Naive B cell (primary cell): ENCODE measurements around the gene LDOC1. TPM values are rescaled to one million over a fixed set of nuclear protein-coding genes. Genes with fewer than 3 reads are reported as not detected.
A peak's percentile ranks its signal among the peaks of the same experiment; 100 is the strongest.
"Not testable (repeated sequence)": the region's sequence is repeated elsewhere in the genome, so short reads cannot be mapped to it uniquely, and the experiment has no call there.

Experiments used
- ATAC-seq, 2 donors: fragments of 150-1000 bp; cut with Tn5 transposase; 2 replicates each; pipeline ENCODE4 v1.10.0; 2021; ENCODE audit warnings: low read depth in 2 of 2, mild to moderate bottlenecking in 2 of 2, moderate library complexity in 2 of 2
- DNase-seq: peaks from one replicate; pipeline ENCODE4 v3.0.0; 2022
- H3K27ac Mint-ChIP-seq, 6 donors: one replicate each; pipeline ENCODE4 v1.8.0; 2020 to 2022; ENCODE audit warnings: mild to moderate bottlenecking in 6 of 6, mixed read lengths in 6 of 6, moderate library complexity in 5 of 6, inconsistent platforms in 2 of 6
- H3K27me3 Mint-ChIP-seq, 3 donors: one replicate each; pipeline ENCODE4 v1.8.0; 2021 to 2022; ENCODE audit warnings: mixed read lengths in 3 of 3, mild to moderate bottlenecking in 1 of 3
- H3K36me3 Mint-ChIP-seq, 2 donors: one replicate each; pipeline ENCODE4 v1.8.0; 2020 to 2022; ENCODE audit warnings: mixed read lengths in 2 of 2, inconsistent platforms in 1 of 2, mild to moderate bottlenecking in 1 of 2
- H3K4me1 Mint-ChIP-seq, 3 donors: one replicate each; pipeline ENCODE4 v1.8.0; 2020 to 2022; ENCODE audit warnings: mixed read lengths in 3 of 3, inconsistent platforms in 1 of 3, mild to moderate bottlenecking in 1 of 3, moderate library complexity in 1 of 3
- H3K4me3 Mint-ChIP-seq, 8 donors: one replicate each; pipeline ENCODE4 v1.8.0; 2020 to 2022; ENCODE audit warnings: mild to moderate bottlenecking in 8 of 8, mixed read lengths in 8 of 8, moderate library complexity in 8 of 8, inconsistent platforms in 2 of 8
- H3K9me3 Mint-ChIP-seq, 7 donors: one replicate each; pipeline ENCODE4 v1.8.0; 2020 to 2022; ENCODE audit warnings: mixed read lengths in 7 of 7, mild to moderate bottlenecking in 5 of 7, inconsistent platforms in 2 of 7, moderate library complexity in 1 of 7
- polyA plus RNA-seq, 6 donors: library from polyadenylated mRNA; unstranded; fragments of 300-500 nt; fragmentation: Illumina TruSeq; gene quantifications; one replicate each; pipeline ENCODE4 v1.2.3, GENCODE V29; 2021; ENCODE audit warnings: low read depth in 6 of 6

LDOC1 gene
- polyA plus RNA-seq: 10 to 100 TPM in 5 of 6 donors, 1 to 10 TPM in 1; 8.2 to 54.2 (median 38.3) TPM

DNA sequence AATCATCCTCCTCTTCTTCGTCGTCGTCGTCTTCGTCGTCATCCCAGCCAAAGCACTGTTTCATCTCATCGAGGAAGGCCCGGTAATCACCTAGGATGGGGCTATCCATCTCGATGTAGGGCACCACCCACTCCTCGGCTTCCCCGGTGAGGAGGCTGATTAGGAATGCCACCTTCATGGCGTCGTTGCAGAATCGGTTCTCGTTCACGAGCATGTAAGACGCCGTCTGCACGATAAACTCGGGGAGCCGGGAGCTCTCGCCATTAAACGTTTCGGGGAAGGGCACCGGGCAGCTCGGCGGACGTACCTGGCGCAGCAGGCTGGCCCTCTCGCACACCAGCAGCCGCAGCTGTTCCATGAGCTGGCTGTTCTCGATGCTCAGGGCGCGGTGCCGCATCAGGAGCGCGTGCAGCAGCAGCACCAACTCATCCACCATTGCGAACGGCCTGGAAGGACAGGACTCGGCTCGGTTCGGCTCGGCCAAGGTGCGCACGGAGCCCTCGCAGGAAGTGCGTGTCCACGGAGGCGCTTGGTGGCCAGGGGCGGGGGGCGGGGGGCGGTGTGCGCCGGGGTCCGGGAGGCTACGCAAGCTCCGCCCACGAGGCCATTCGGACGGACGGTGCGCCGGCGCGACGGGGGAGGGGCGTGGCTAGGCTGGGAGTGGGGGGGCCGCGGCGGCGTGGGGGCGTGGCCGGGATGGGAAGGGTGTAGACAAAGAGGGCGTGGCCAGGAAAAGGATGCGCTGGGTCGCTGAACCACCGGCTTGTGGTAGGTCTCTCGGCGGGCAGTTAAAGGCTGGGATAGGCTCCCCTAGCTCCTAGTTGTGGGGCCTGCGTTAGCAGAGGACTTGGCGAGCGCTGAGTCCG is at the start of gene LDOC1:
LDOC1 (minus strand) TSS at position 544 of the 866 bp plus-strand sequence; CDS start at position 436, 108 bp downstream.
- DNase-seq (peak; percentile 66), ATAC-seq (peak; percentile 83 to 89)
- Mint-ChIP-seq H3K27ac (peak within 1 kb of the TSS; percentile 7 to 91 (median 80)), H3K36me3 (no peaks in the 10 kb centered on the region), H3K9me3 (no peaks in the 10 kb centered on the region), H3K4me1 (peaks cover 8 to 31% (median 20%) of the 10 kb centered on the region in 3 donors), H3K27me3 (no peaks in the 10 kb centered on the region), H3K4me3 (peak within 1 kb of the TSS; percentile 82 to 93 (median 89))

DNA sequence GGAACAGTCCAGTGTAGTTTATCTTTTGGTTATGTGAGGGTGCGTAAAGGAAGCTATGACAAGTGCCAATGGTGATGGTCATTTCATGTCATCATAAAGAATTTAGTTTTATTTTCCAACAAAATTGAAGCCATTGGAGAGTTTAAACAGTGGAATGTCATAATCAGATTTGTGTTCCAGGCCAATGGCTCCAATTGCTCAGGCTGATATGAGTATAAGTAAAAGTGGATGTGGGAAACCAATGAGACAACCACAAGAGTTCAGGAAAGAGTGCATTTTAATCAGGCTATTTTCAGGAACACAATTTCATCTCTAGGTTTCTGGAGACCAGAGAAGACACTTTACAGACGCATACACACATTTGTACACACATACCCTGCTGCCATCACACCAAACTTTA is 44.7 kb upstream of the LDOC1 start:
- DNase-seq: no peak
- Mint-ChIP-seq H3K4me1 (no peaks in the 10 kb centered on the region), H3K27me3 (no peaks in the 10 kb centered on the region), H3K9me3 (peaks cover 0 to 11% (median 8%) of the 10 kb centered on the region in 7 donors), H3K4me3 (no peak overlapping the region), H3K36me3 (no peaks in the 10 kb centered on the region), H3K27ac (no peak overlapping the region)
- ATAC-seq: no peak

DNA sequence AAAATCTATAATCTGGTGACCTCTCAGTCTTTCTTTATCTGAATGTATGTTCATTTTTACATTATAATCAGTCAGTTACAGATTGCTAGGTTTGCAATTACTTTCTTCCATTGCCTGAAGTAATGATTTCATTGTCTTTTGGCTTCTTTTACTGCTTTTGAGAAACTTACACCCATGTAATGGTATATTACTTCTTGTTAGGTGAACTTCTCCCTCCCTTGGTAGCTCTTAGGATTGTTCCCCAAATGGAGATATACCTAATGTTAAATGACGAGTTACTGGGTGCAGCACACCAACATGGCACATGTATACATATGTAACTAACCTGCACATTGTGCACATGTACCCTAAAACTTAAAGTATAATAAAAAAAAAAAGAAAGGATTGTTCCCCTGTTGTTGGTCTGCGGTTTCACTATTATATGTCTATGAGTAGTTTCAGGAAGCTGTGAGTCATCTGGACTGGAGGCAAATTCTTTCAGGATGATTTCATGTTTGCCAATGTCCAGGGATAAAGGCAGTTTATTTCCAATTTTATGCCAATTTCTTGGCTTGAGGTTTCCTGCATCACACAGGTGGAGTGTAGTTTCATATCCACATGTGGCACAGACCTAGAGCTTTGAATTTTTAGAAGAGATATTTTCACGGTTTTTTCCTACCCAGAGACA is 43.5 kb upstream of the LDOC1 start:
- Mint-ChIP-seq H3K27me3 (no peaks in the 10 kb centered on the region), H3K27ac (peak overlapping the region in 1 of 6 donors; percentile 21), H3K36me3 (no peaks in the 10 kb centered on the region), H3K9me3 (peaks cover 0 to 14% (median 8%) of the 10 kb centered on the region in 7 donors), H3K4me3 (no peak overlapping the region), H3K4me1 (no peaks in the 10 kb centered on the region)
- ATAC-seq: no peak
- DNase-seq: no peak

DNA sequence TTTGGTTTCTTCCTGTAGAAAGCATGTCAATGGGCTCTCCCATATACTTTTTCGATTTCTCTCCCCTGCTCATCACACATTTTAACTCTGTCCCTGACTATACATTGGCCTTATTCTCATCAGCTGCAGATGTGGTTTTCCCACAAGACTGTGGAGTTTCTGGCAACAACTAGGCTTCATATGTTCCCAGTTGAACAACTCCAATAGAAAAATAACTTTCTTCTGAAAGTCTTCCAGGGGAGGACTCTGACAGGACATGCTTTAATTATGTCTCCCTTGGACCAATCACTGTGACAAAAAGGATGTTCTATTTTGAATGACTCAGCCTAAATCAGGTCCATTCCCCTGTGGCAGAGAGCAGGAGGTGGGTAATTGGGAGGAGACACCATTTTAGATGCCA is 37.3 kb upstream of the LDOC1 start:
- DNase-seq: no peak
- H3K4me3 Mint-ChIP-seq: no peak overlapping the region
- H3K9me3 Mint-ChIP-seq: peaks cover 0 to 16% (median 0%) of the 10 kb centered on the region in 7 donors
- ATAC-seq: no peak
- H3K36me3 Mint-ChIP-seq: no peaks in the 10 kb centered on the region
- H3K27ac Mint-ChIP-seq: no peak overlapping the region
- no peaks in the 10 kb centered on the region for H3K27me3 Mint-ChIP-seq
- H3K4me1 Mint-ChIP-seq: no peaks in the 10 kb centered on the region

DNA sequence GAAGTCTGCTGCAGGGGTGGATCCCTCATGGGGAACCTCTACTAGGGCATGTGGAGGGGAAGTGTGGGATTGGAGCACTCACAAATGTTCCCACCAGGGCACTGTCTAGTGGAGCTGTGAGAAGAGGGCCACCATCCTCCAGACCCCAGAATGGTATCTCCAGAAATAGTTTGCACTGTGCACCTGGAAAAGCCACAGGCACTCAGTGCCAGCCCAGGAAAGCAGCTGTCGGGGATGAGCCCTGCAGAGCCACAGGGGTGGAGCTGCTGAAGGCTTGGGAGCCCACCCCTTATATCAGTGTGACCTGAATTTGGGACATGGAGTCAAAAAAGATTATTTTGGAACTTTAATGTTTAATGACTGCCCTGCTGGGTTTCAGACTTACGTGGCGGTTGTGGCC is 25.0 kb upstream of the LDOC1 start:
- ATAC-seq (no peak), DNase-seq (no peak)
- Mint-ChIP-seq H3K27me3 (no peaks in the 10 kb centered on the region), H3K4me1 (no peaks in the 10 kb centered on the region), H3K36me3 (no peaks in the 10 kb centered on the region), H3K27ac (no peak overlapping the region), H3K9me3 (peaks cover 0 to 4% (median 2%) of the 10 kb centered on the region in 7 donors), H3K4me3 (no peak overlapping the region)

DNA sequence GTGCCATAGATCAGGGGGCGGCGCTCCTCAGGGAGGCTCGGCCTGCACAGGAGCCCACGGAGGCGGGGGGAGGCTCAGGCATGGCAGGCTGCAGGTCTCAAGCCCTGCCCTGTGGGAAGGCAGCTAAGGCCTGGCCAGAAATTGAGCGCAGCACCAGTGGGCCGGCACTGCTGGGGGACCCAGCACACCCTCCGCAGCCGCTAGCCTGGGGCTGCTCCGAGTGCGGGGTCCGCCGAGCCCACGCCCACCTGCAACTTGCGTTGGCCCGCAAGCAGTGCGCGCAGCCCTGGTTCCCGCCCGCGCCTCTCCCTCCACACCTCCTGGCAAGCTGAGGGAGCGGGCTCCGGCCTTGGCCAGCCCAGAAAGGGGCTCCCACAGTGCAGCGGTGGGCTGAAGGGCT is 11.6 kb upstream of the LDOC1 start:
- H3K36me3 Mint-ChIP-seq, H3K4me1 Mint-ChIP-seq, ATAC-seq: not testable (repeated sequence)

DNA sequence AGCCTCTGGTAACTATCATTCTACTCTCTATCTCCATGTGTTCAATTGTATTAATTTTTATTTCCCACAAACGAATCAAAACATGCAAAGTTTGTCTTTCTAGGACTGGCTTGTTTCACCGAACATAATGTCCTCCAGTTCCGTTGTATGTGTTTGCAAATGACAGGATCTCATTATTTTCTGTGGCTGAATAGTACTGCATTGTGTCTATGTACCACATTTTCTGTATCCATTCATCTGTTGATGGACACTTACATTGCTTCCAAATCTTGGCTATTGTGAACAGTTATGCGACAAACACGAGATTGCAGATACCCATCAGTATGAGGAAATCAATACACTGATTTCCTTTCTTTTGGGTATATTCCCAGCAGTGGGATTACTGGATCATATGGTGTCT is 8.4 kb upstream of the LDOC1 start:
- no peaks in the 10 kb centered on the region for H3K36me3 Mint-ChIP-seq
- no peaks in the 10 kb centered on the region for H3K27me3 Mint-ChIP-seq
- no peak for DNase-seq
- H3K4me1 Mint-ChIP-seq: peaks cover 0 to 6% (median 6%) of the 10 kb centered on the region in 3 donors
- peaks cover 0 to 6% (median 3%) of the 10 kb centered on the region in 7 donors for H3K9me3 Mint-ChIP-seq
- ATAC-seq: no peak
- H3K4me3 Mint-ChIP-seq: no peak overlapping the region
- H3K27ac Mint-ChIP-seq: no peak overlapping the region

More for the DNA sequence above, 11.6 kb upstream of the LDOC1 start:
- not testable (repeated sequence) for H3K9me3 Mint-ChIP-seq, H3K4me3 Mint-ChIP-seq, H3K27me3 Mint-ChIP-seq, DNase-seq, H3K27ac Mint-ChIP-seq

DNA sequence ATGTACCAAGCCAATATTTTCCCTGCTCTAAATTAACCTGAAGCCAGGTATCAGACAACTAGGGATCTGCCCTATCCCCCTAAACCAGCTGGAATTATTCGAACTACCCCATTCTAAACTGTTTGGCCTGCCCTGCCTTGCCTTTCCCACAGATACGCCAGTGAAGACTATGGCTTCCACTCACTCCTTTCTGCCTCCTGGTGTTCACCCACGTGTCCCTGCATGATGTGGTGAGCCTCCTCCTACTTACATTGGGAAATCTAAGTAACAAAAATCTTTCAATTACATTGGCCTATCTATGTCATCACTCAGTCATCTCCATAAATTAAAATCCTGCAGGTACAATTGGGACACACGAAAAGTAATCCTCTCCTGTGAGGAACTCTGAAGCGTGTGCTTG is 6.1 kb upstream of the LDOC1 start:
- H3K27me3 Mint-ChIP-seq: no peaks in the 10 kb centered on the region
- no peak overlapping the region for H3K4me3 Mint-ChIP-seq
- peak overlapping the region in 1 of 6 donors; percentile 34 for H3K27ac Mint-ChIP-seq
- no peaks in the 10 kb centered on the region for H3K36me3 Mint-ChIP-seq
- no peak for DNase-seq
- no peak for ATAC-seq
- peaks cover 0 to 6% (median 0%) of the 10 kb centered on the region in 7 donors for H3K9me3 Mint-ChIP-seq
- peaks cover 0 to 10% (median 7%) of the 10 kb centered on the region in 3 donors for H3K4me1 Mint-ChIP-seq

DNA sequence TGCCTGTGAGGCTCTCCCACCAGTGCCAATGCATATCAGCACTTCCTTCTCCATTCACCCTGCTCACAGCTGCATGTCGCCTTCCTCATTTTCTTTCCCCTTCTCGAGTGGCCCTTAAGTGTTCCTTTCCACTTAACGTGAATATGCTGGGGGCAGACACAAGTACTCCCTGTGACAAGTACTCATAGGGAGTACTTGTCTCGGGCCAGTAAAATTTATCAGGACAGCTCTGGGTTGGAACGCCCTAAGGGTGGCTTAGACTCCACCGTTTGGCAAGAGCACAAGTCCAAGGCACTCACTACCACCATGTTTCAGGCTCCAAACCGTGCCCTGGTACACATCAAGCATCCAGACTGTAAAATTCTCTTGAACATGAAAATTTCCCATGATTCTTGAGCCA is 3.9 kb upstream of the LDOC1 start:
- Mint-ChIP-seq H3K9me3 (peaks cover 0 to 4% (median 0%) of the 10 kb centered on the region in 7 donors), H3K36me3 (no peaks in the 10 kb centered on the region), H3K27me3 (no peaks in the 10 kb centered on the region), H3K27ac (no peak overlapping the region), H3K4me3 (peak overlapping the region in 1 of 8 donors; percentile 27), H3K4me1 (peaks cover 5 to 18% (median 16%) of the 10 kb centered on the region in 3 donors)
- no peak for DNase-seq
- ATAC-seq: no peak

DNA sequence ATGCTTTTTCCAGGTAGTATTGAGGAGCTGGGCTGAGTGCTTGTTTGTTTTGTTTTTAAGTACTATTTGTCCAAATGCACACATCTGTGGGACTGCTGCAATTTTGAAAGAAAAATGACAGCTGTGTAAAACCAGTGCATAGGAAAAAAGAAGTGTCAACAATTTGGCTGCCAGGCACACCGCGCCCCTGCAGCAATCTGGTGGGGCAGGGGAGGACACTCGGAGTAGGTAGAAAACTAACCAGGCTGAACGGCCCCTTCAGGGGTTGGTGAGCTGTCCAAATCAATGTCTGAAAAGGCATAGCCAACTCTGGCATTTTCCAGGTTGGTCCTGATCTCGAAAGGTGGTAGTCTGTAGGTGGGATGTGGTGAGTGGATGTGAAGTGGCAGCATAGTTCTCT is 1.1 kb downstream of the LDOC1 start:
- peak overlapping the region; percentile 82 to 93 (median 89) for H3K4me3 Mint-ChIP-seq
- DNase-seq (no peak), ATAC-seq (no peak)
- peak overlapping the region in 3 of 6 donors; percentile 7 to 91 (median 19) for H3K27ac Mint-ChIP-seq
- H3K27me3 Mint-ChIP-seq: no peaks in the 10 kb centered on the region
- no peaks in the 10 kb centered on the region for H3K9me3 Mint-ChIP-seq
- H3K36me3 Mint-ChIP-seq: no peaks in the 10 kb centered on the region
- peaks cover 8 to 28% (median 18%) of the 10 kb centered on the region in 3 donors for H3K4me1 Mint-ChIP-seq

DNA sequence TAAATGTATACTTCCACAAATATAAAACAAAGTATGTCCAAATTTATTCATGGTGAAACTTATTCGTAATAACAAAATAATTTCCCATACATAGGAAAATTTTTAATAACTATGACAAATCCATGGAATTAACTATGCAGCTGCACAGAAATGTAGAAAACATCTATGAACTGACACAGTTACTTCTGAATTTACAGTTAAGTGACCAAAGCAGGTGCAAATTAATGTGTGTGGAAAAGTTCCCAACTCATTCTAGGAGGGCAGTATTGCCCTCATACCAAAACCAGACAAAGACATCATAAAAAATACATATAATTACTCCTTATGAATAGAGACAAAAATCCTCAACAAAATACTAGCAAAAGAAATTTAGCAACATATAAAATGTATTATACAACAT is 12.5 kb downstream of the LDOC1 start:
- Mint-ChIP-seq H3K9me3 (no peaks in the 10 kb centered on the region), H3K36me3 (no peaks in the 10 kb centered on the region)

DNA sequence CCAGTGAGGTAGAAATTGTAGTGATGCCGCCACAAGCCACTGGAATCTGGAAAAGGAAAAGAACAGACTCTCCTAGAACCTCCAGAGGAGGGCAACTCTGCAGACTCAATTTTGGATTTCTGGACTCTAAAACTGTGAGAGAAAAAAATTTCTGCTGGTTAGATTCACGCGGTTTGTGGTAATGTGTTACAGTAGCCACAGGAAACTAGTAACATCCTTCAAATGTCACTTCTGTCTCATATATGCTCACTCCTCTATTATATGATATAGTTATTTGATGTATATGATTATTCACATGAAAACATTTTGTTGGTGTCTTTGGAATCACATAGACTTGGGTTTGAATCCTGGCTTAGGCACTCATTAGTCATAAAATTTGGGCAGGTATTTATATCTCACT is 18.8 kb downstream of the LDOC1 start:
- Mint-ChIP-seq H3K36me3 (peaks cover 0 to 10% of the 10 kb centered on the region in 2 donors), H3K9me3 (peaks cover 2 to 22% (median 7%) of the 10 kb centered on the region in 7 donors), H3K27me3 (peaks cover 0 to 5% (median 0%) of the 10 kb centered on the region in 3 donors), H3K4me3 (no peak overlapping the region), H3K4me1 (peaks cover 0 to 6% (median 2%) of the 10 kb centered on the region in 3 donors), H3K27ac (no peak overlapping the region)
- ATAC-seq: no peak
- DNase-seq: no peak

More for the DNA sequence above, 12.5 kb downstream of the LDOC1 start:
- DNase-seq: no peak
- Mint-ChIP-seq H3K4me3 (no peak overlapping the region), H3K27ac (peak overlapping the region in 1 of 6 donors; percentile 69), H3K4me1 (peaks cover 0 to 4% (median 0%) of the 10 kb centered on the region in 3 donors), H3K27me3 (no peaks in the 10 kb centered on the region)
- ATAC-seq: no peak

DNA sequence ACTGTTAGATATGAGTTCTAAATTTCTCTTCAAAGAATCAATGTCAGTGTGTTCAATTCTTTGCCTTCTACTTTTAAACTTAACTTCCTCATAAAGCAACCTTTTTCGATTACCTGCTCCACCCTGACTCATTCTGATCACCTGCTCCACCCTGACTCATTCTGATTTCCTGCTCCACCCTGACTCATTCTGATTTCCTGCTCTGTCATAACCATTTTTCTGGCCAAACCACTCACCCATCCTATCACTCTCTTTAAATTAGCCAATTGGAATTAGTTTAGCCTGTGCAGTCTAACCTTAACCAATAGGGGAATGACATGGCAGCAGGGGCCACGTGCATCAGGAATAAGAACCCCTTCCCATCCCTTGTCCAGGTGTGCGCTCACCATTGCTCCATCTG is 21.7 kb downstream of the LDOC1 start:
- Mint-ChIP-seq H3K36me3 (peaks cover 0 to 18% of the 10 kb centered on the region in 2 donors), H3K9me3 (peaks cover 4 to 31% (median 10%) of the 10 kb centered on the region in 7 donors)
- DNase-seq, ATAC-seq, H3K4me1 Mint-ChIP-seq, H3K4me3 Mint-ChIP-seq, H3K27me3 Mint-ChIP-seq, H3K27ac Mint-ChIP-seq: not testable (repeated sequence)
